GM12865 (cell line): ENCODE results near the gene PRUNE1.

Experiments used
- DNase-seq: peaks from one replicate; pipeline ENCODE4 v3.0.0; 2010; ENCODE audit warnings: low read depth
- H3K4me3 ChIP-seq: 2 replicates; pipeline ENCODE4 v1.5.1; 2011; ENCODE audit warnings: mild to moderate bottlenecking, low read depth, low read length, control low read depth
- TF ChIP-seq, protein P1 (sequence below): IDR thresholded peaks from 2 replicates; pipeline ENCODE4 v1.5.1; 2011; ENCODE audit warnings: low read length, control low read depth, low read depth, inconsistent platforms; ENCODE audit not compliant: insufficient read depth; ENCODE audit errors: missing control alignments

The PRUNE1 gene

DNA sequence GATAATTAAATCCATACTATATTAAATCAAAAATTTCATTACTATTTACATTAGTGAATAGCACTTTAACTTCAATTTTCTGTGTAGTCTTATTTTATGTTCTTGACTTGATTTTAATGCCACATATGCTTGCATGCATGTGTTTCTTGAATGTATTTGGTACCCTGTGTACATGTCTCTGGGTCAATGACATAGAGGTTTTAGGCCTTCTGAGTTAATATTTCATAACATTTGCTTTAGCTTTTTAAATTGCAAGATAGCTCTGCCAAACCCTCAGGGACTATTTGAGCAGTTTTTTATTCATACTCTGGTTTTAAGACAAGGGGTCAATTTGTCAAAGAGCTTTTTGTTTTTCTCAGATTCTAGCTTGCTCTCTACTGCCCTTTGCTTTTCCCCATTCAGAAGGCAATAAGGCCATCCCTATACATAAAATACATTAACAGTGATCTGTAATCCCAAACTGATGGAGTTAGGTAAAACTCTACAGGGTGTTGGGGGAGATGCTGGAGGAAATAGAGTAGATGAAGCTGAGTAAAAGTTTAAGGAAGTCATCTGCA is 56.9 kb downstream of the PRUNE1 start:
- H3K4me3 ChIP-seq, result no peak overlapping the region
- TF ChIP-seq, protein P1, sequence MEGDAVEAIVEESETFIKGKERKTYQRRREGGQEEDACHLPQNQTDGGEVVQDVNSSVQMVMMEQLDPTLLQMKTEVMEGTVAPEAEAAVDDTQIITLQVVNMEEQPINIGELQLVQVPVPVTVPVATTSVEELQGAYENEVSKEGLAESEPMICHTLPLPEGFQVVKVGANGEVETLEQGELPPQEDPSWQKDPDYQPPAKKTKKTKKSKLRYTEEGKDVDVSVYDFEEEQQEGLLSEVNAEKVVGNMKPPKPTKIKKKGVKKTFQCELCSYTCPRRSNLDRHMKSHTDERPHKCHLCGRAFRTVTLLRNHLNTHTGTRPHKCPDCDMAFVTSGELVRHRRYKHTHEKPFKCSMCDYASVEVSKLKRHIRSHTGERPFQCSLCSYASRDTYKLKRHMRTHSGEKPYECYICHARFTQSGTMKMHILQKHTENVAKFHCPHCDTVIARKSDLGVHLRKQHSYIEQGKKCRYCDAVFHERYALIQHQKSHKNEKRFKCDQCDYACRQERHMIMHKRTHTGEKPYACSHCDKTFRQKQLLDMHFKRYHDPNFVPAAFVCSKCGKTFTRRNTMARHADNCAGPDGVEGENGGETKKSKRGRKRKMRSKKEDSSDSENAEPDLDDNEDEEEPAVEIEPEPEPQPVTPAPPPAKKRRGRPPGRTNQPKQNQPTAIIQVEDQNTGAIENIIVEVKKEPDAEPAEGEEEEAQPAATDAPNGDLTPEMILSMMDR, result no peak
- no peak for DNase-seq

DNA sequence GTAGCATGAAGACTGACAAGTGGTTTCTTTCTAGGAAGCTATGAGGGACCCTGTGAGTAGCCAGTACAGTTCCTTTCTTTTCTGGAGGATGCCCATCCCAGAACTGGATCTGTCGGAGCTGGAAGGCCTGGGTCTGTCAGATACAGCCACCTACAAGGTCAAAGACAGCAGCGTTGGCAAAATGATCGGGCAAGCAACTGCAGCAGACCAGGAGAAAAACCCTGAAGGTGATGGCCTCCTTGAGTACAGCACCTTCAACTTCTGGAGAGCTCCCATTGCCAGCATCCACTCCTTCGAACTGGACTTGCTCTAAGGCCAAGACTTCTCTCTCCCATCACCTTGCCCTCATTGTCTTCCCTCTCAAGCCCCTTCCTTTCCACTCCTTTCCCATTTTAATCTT is 58.9 kb downstream of the PRUNE1 start:
- TF ChIP-seq, protein P1, result no peak
- no peak overlapping the region for H3K4me3 ChIP-seq
- DNase-seq, result no peak

DNA sequence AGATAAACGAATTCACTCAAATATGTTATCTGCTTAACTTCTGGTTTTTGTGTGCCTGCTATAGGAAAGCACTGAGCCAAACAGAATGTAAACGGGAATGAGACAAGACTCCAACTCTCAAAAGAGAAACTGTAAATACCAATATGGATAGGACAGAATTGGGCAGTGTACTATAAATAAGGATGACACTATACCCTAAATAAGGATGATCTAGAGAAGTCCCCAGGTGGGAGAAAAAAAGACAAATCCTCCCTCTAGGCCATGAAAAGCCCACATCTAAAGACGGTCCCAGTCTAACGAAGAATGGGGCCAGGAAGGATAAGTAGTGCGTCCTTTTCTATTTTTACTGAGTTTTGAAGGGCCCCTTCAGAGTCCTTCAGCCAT is 60.8 kb downstream of the PRUNE1 start:
- H3K4me3 ChIP-seq, result no peak overlapping the region
- TF ChIP-seq, protein P1, result no peak
- no peak for DNase-seq

DNA sequence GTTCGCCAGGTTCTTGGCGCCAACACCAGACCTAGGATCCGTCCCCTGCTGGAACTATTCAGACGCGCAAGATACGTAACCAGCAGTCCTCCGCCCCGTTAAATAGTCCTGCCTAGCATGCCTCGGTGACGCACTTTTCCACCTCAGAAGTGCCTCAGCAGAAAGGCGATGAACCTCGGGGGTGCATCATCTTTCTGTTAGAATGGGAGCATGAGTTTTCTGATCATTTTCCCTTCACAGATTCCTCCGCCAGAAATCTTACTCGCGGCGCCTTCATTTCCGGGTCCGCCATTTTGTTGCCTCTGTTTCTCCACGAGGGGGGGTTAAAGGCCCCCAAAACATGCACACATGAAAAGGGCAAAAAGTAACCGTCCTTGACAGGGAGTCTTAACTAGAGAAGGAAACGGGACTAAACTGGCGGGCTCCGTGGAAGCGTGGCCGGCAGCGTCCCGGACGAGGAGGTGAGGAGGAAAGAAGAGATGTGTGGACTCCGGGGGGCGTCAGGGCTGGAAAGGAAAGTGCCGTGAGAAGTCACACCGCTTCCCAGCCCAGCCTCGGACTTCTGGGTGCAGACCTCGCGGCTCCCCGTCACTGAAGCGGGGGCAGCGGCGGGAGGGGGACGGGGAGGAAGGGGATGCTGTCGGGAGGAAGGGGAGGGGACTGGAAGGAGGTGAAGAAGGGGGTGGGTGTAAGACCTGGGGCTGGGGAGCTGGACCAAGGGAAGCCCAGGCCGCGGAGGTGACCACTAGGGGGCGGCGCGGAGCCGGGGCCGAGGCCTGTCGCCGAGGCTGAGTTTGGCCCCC is 62.4 kb downstream of the PRUNE1 start, which contains the start of gene GABPB2:
TSS of gene GABPB2 (plus strand) at position 288 of the 803 bp plus-strand sequence. CDS start 17,429 bp downstream, outside the sequence.
- peak; percentile 96 for DNase-seq
- peak within 1 kb of the TSS; percentile 97 for H3K4me3 ChIP-seq
- TF ChIP-seq, protein P1, result peak; percentile 98

DNA sequence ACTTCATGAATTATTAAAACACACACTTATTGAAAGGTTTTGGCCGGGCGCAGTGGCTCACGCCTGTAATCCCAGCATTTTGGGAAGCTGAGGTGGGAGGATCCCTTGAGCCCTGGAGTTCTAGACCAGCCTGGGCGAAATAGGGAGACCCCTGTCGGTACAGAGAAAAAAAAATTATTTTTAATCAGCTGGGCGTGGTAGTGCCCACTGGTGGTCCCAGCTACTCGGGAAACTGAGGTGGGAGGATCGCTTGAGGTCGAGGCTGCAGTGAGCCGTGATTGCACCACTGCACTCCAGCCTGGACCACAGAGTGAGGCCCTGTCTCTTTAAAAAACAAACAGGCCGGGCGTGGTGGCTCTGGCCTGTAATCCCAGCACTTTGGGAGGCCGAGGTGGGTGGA is 64.0 kb downstream of the PRUNE1 start:
- TF ChIP-seq, protein P1, result no peak
- no peak for DNase-seq
- H3K4me3 ChIP-seq, result no peak overlapping the region
